WTC11 (cell line): ENCODE data around the gene TM9SF3. TPM values are rescaled to one million over a fixed set of nuclear protein-coding genes. Genes with fewer than 3 reads are reported as not detected.

Experiments used
- ATAC-seq: fragments of 200-7000 bp; cut with Tn5 transposase; 2 replicates; pipeline ENCODE4 v1.10.0; 2021; ENCODE audit warnings: mild to moderate bottlenecking, moderate library complexity
- CTCF ChIA-PET: fragments of 300-600 bp; sonication (Branson Sonifier 250); formaldehyde crosslinking; loops from one replicate; lab custom pipeline; 2021; ENCODE audit warnings: antibody characterized with exemption; lab: Charles Lee
- POLR2A ChIA-PET: fragments of 350-600 bp; sonication (Branson Sonifier 250); formaldehyde crosslinking; loops from one replicate; lab custom pipeline; 2021; ENCODE audit warnings: antibody characterized with exemption; lab: Charles Lee
- DNase-seq: peaks from one replicate; pipeline ENCODE4 v3.0.0; 2021; ENCODE audit warnings: low spot score
- H3K27ac Mint-ChIP-seq: 2 replicates; pipeline ENCODE4 v1.8.0; 2021; ENCODE audit warnings: mixed read lengths
- H3K27me3 Mint-ChIP-seq: 2 replicates; pipeline ENCODE4 v1.8.0; 2021; ENCODE audit warnings: low read depth, mild to moderate bottlenecking, moderate library complexity, mixed read lengths
- H3K36me3 Mint-ChIP-seq: 2 replicates; pipeline ENCODE4 v1.8.0; 2021; ENCODE audit warnings: mixed read lengths
- H3K4me1 Mint-ChIP-seq: 2 replicates; pipeline ENCODE4 v1.8.0; 2022; ENCODE audit warnings: mixed read lengths
- H3K4me3 Mint-ChIP-seq: 2 replicates; pipeline ENCODE4 v1.8.0; 2021; ENCODE audit warnings: mild to moderate bottlenecking, moderate library complexity, mixed read lengths
- H3K9me3 Mint-ChIP-seq: 2 replicates; pipeline ENCODE4 v1.8.0; 2021; ENCODE audit warnings: mixed read lengths
- ATF1 ChIP-seq: sonication (generic); formaldehyde crosslinking; IDR thresholded peaks from 2 replicates; pipeline ENCODE4 v1.8.1; 2023; ENCODE audit warnings: mild to moderate bottlenecking, moderate library complexity, missing genetic modification reagents
- CBFB ChIP-seq: sonication (generic); formaldehyde crosslinking; IDR thresholded peaks from 2 replicates; pipeline ENCODE4 v1.8.1; 2022; ENCODE audit warnings: mild to moderate bottlenecking, low read depth, missing genetic modification reagents
- E2F1 ChIP-seq: sonication (generic); formaldehyde crosslinking; IDR thresholded peaks from 2 replicates; pipeline ENCODE4 v1.8.0; 2022; ENCODE audit warnings: mild to moderate bottlenecking, missing genetic modification reagents
- ETV6 ChIP-seq: sonication (generic); formaldehyde crosslinking; IDR thresholded peaks from 2 replicates; pipeline ENCODE4 v1.8.1; 2022; ENCODE audit warnings: mild to moderate bottlenecking, missing genetic modification reagents
- GABPB1 ChIP-seq: sonication (generic); formaldehyde crosslinking; IDR thresholded peaks from 2 replicates; pipeline ENCODE4 v1.8.1; 2023; ENCODE audit warnings: mild to moderate bottlenecking, missing genetic modification reagents
- IRF1 ChIP-seq: sonication (generic); formaldehyde crosslinking; IDR thresholded peaks from 2 replicates; pipeline ENCODE4 v1.8.0; 2023; ENCODE audit warnings: missing genetic modification reagents
- IRF2 ChIP-seq: sonication (generic); formaldehyde crosslinking; IDR thresholded peaks from 2 replicates; pipeline ENCODE4 v1.8.0; 2022; ENCODE audit warnings: low read depth, missing genetic modification reagents, borderline replicate concordance
- JAZF1 ChIP-seq: fragments of 250-450 bp; sonication (Bioruptor Pico); IDR thresholded peaks from 2 replicates; pipeline ENCODE4 v1.9.0; 2021; ENCODE audit warnings: moderate library complexity, mild to moderate bottlenecking, inconsistent platforms
- MYBL2 ChIP-seq: sonication (generic); formaldehyde crosslinking; IDR thresholded peaks from 2 replicates; pipeline ENCODE4 v1.8.1; 2023; ENCODE audit warnings: mild to moderate bottlenecking, moderate library complexity, missing genetic modification reagents
- NFATC4 ChIP-seq: fragments of 250-450 bp; sonication (Bioruptor Pico); IDR thresholded peaks from 2 replicates; pipeline ENCODE4 v1.9.0; 2021; ENCODE audit warnings: mild to moderate bottlenecking
- NFE2L1 ChIP-seq: sonication (generic); formaldehyde crosslinking; IDR thresholded peaks from 2 replicates; pipeline ENCODE4 v1.8.1; 2023; ENCODE audit warnings: missing genetic modification reagents
- OVOL2 ChIP-seq: fragments of 250-450 bp; sonication (Bioruptor Pico); IDR thresholded peaks from 2 replicates; pipeline ENCODE4 v1.9.0; 2021; ENCODE audit warnings: mild to moderate bottlenecking, borderline replicate concordance
- PRRX2 ChIP-seq: fragments of 250-450 bp; sonication (Bioruptor Pico); IDR thresholded peaks from 2 replicates; pipeline ENCODE4 v1.8.0; 2021; ENCODE audit warnings: mild to moderate bottlenecking
- TEAD1 ChIP-seq: sonication (generic); formaldehyde crosslinking; IDR thresholded peaks from 2 replicates; pipeline ENCODE4 v1.8.0; 2022; ENCODE audit warnings: mild to moderate bottlenecking, missing genetic modification reagents
- TEAD4 ChIP-seq: sonication (generic); formaldehyde crosslinking; IDR thresholded peaks from 2 replicates; pipeline ENCODE4 v1.8.0; 2022; ENCODE audit warnings: mild to moderate bottlenecking, missing genetic modification reagents
- USF1 ChIP-seq: sonication (generic); formaldehyde crosslinking; IDR thresholded peaks from 2 replicates; pipeline ENCODE4 v1.8.0; 2022; ENCODE audit warnings: mild to moderate bottlenecking, missing genetic modification reagents
- ZBTB21 ChIP-seq: sonication (generic); formaldehyde crosslinking; IDR thresholded peaks from 2 replicates; pipeline ENCODE4 v1.8.1; 2023; ENCODE audit warnings: mild to moderate bottlenecking, missing genetic modification reagents, borderline replicate concordance
- ZNF121 ChIP-seq: sonication (generic); formaldehyde crosslinking; IDR thresholded peaks from 2 replicates; pipeline ENCODE4 v1.8.0; 2023; ENCODE audit warnings: missing genetic modification reagents
- ZNF396 ChIP-seq: fragments of 250-450 bp; sonication (Bioruptor Pico); IDR thresholded peaks from 2 replicates; pipeline ENCODE4 v1.8.0; 2021; ENCODE audit warnings: mild to moderate bottlenecking, moderate library complexity, borderline replicate concordance
- ZNF416 ChIP-seq: fragments of 250-450 bp; sonication (Bioruptor Pico); IDR thresholded peaks from 2 replicates; pipeline ENCODE4 v1.9.0; 2021; ENCODE audit warnings: mild to moderate bottlenecking, inconsistent platforms
- ZNF423 ChIP-seq: fragments of 250-450 bp; sonication (Bioruptor Pico); IDR thresholded peaks from 2 replicates; pipeline ENCODE4 v2.1.2; 2022; ENCODE audit warnings: mild to moderate bottlenecking, moderate library complexity
- ZNF512 ChIP-seq: sonication (generic); formaldehyde crosslinking; IDR thresholded peaks from 2 replicates; pipeline ENCODE4 v1.8.1; 2022; ENCODE audit warnings: missing genetic modification reagents, borderline replicate concordance
- ZNF532 ChIP-seq: fragments of 250-450 bp; sonication (Bioruptor Pico); IDR thresholded peaks from 2 replicates; pipeline ENCODE4 v1.9.0; 2021; ENCODE audit warnings: mild to moderate bottlenecking, borderline replicate concordance
- ZNF671 ChIP-seq: fragments of 250-450 bp; sonication (Bioruptor Pico); IDR thresholded peaks from 2 replicates; pipeline ENCODE4 v1.8.0; 2021; ENCODE audit warnings: mild to moderate bottlenecking
- total RNA-seq: library from RNA; stranded (reverse); gene quantifications from 3 replicates; pipeline ENCODE4 v1.2.3, GENCODE V29; 2021

The TM9SF3 gene
- total RNA-seq, 1 experiment from 2014 or later = 116 TPM

DNA sequence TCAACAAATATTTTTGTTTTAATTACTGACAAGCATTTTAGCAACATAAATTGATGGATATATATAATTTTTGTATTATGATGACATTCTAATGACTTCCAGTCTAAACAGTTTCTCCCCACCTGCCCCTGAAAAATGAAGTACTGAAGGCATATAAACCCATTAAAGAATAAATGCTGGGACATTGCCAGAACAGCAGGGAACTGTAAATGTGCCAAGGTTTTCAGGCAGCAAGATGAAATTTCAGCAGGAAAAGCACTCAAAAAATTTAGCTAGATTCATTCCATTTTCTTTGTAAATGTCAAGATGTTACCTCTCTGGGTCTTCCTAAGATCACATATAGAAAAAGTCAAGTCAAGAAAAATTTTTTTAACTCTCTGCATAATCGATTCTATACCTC is 62.1 kb downstream of the TM9SF3 start (continued):
- TF ChIP-seq ZNF532 (CRISPR knock-in tag) (no peak), PRRX2 (CRISPR knock-in tag) (no peak), ZNF671 (CRISPR knock-in tag) (no peak), ATF1 (CRISPR knock-in tag) (no peak), CBFB (CRISPR knock-in tag) (no peak)

DNA sequence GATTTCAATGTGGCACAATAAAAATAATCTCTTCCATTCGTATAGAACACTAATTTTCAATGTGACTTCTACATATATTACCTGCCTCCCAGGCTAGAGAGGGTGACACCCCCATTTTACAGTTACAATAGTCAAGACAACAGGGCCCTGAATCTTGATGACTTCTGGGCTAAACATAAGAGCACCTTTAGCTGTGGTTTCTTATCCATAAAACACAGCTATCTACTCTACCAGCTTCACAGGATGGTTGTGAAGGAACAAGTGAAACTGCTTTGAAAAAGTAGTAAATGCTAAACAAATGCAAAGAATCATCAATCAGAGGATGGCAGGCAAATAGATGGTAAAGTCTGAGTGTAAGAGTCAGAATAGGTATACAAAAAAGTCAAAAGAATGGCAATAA is 69.5 kb downstream of the TM9SF3 start:
- TF ChIP-seq IRF2 (CRISPR knock-in tag) = no peak
- TF ChIP-seq NFATC4 (CRISPR knock-in tag) = no peak
- TF ChIP-seq GABPB1 (CRISPR knock-in tag) = no peak
- TF ChIP-seq ZBTB21 (CRISPR knock-in tag) = no peak
- no peak for TF ChIP-seq TEAD4 (CRISPR knock-in tag)
- no peak for TF ChIP-seq ZNF396
- TF ChIP-seq ZNF423 (CRISPR knock-in tag) = no peak
- no peak for TF ChIP-seq ZNF416 (CRISPR knock-in tag)
- no peak for TF ChIP-seq ETV6 (CRISPR knock-in tag)
- no peak for TF ChIP-seq ZNF121 (CRISPR knock-in tag)
- TF ChIP-seq NFE2L1 = no peak
- TF ChIP-seq TEAD1 (CRISPR knock-in tag) = no peak
- no peak for TF ChIP-seq JAZF1 (CRISPR knock-in tag)
- no peak for TF ChIP-seq IRF1 (CRISPR knock-in tag)
- no peak for TF ChIP-seq ZNF512
- TF ChIP-seq E2F1 (CRISPR knock-in tag) = no peak
- TF ChIP-seq USF1 = no peak
- TF ChIP-seq MYBL2 (CRISPR knock-in tag) = no peak
- no peak for TF ChIP-seq OVOL2 (CRISPR knock-in tag)
- Mint-ChIP-seq H3K9me3 (no peaks in the 10 kb centered on the region), H3K36me3 (peaks cover 21% of the 10 kb centered on the region), H3K27me3 (peaks cover 26% of the 10 kb centered on the region), H3K4me1 (peaks cover 12% of the 10 kb centered on the region), H3K4me3 (no peak overlapping the region), H3K27ac (no peak overlapping the region)
- ChIA-PET POLR2A (no interaction called here), CTCF (interaction anchor here (0.6 kb wide), 1 partner anchor 142 kb away, joined by 3 read pairs; no protein-coding TSS in a partner anchor)
- DNase-seq = no peak
- ATAC-seq = no peak
